SK-N-SH treated with all-trans-retinoic acid at 6 μM for 48 hours (cell line): ENCODE measurements around the gene MAPKAPK2.

Experiments
- ATAC-seq: fragments of 200-7000 bp; cut with Tn5 transposase; 3 replicates; pipeline ENCODE4 v1.9.1; 2020; ENCODE audit warnings: mild to moderate bottlenecking, moderate library complexity
- ARNTL ChIP-seq: fragments of 450-650 bp; formaldehyde crosslinking; IDR thresholded peaks from 2 replicates; pipeline ENCODE4 v1.5.0; 2020; ENCODE audit warnings: low read depth, mild to moderate bottlenecking, moderate library complexity, borderline replicate concordance
- BACH2 ChIP-seq: fragments of 250-450 bp; sonication (Bioruptor Pico); IDR thresholded peaks from 2 replicates; pipeline ENCODE4 v1.9.0; 2021; ENCODE audit warnings: mild to moderate bottlenecking, borderline replicate concordance
- CSDC2 ChIP-seq: fragments of 250-450 bp; sonication (Bioruptor Pico); IDR thresholded peaks from 2 replicates; pipeline ENCODE4 v1.5.0; 2020; ENCODE audit warnings: mild to moderate bottlenecking, moderate library complexity
- CSRNP3 ChIP-seq: fragments of 250-450 bp; sonication (Bioruptor Pico); IDR thresholded peaks from 2 replicates; pipeline ENCODE4 v1.5.1; 2021; ENCODE audit warnings: mild to moderate bottlenecking, moderate library complexity
- ISL1 ChIP-seq: fragments of 250-450 bp; sonication (Bioruptor Pico); IDR thresholded peaks from 2 replicates; pipeline ENCODE4 v2.1.2; 2022; ENCODE audit warnings: mild to moderate bottlenecking, moderate library complexity
- OSR1 ChIP-seq: fragments of 250-450 bp; sonication (Bioruptor Pico); IDR thresholded peaks from 2 replicates; pipeline ENCODE4 v1.8.0; 2022; ENCODE audit warnings: moderate library complexity, mild to moderate bottlenecking, inconsistent platforms
- PPARA ChIP-seq: fragments of 250-450 bp; sonication (Bioruptor Pico); IDR thresholded peaks from 2 replicates; pipeline ENCODE4 v1.5.0; 2020; ENCODE audit warnings: mild to moderate bottlenecking, borderline replicate concordance
- RARB ChIP-seq: fragments of 250-450 bp; sonication (Bioruptor Pico); IDR thresholded peaks from 2 replicates; pipeline ENCODE4 v1.8.0; 2021; ENCODE audit warnings: mild to moderate bottlenecking, moderate library complexity
- TCF4 ChIP-seq: fragments of 250-450 bp; sonication (Bioruptor Pico); IDR thresholded peaks from 2 replicates; pipeline ENCODE4 v1.8.0; 2021; ENCODE audit warnings: mild to moderate bottlenecking, moderate library complexity, borderline replicate concordance
- TOX ChIP-seq: fragments of 250-450 bp; sonication (Bioruptor Pico); IDR thresholded peaks from 2 replicates; pipeline ENCODE4 v1.8.0; 2021; ENCODE audit warnings: mild to moderate bottlenecking, moderate library complexity, borderline replicate concordance
- TSHZ2 ChIP-seq: fragments of 250-450 bp; sonication (Bioruptor Pico); IDR thresholded peaks from 2 replicates; pipeline ENCODE4 v1.5.0; 2020; ENCODE audit warnings: mild to moderate bottlenecking, moderate library complexity
- ZFP3 ChIP-seq: fragments of 250-450 bp; sonication (Bioruptor Pico); IDR thresholded peaks from 2 replicates; pipeline ENCODE4 v1.5.0; 2020; ENCODE audit warnings: mild to moderate bottlenecking, moderate library complexity
- ZFP30 ChIP-seq: fragments of 450-650 bp; formaldehyde crosslinking; IDR thresholded peaks from 2 replicates; pipeline ENCODE4 v1.5.0; 2022; ENCODE audit warnings: mild to moderate bottlenecking, moderate library complexity
- ZNF70 ChIP-seq: fragments of 450-650 bp; formaldehyde crosslinking; IDR thresholded peaks from 2 replicates; pipeline ENCODE4 v1.5.0; 2020; ENCODE audit warnings: mild to moderate bottlenecking, moderate library complexity
- ZNF8 ChIP-seq: fragments of 450-650 bp; formaldehyde crosslinking; IDR thresholded peaks from 2 replicates; pipeline ENCODE4 v1.5.0; 2020; ENCODE audit warnings: mild to moderate bottlenecking, moderate library complexity
- TF ChIP-seq, protein P1 (sequence below): fragments of 250-450 bp; sonication (Bioruptor Pico); IDR thresholded peaks from 2 replicates; pipeline ENCODE4 v1.8.0; 2020; ENCODE audit warnings: mild to moderate bottlenecking, moderate library complexity, borderline replicate concordance
- TF ChIP-seq, protein P2 (sequence below): fragments of 250-450 bp; sonication (Bioruptor Pico); IDR thresholded peaks from 2 replicates; pipeline ENCODE4 v1.8.0; 2021; ENCODE audit warnings: low read depth, mild to moderate bottlenecking, moderate library complexity, borderline replicate concordance

Gene MAPKAPK2

GRCh38 chr1:206695733-206696132 lies 11.0 kb downstream of the MAPKAPK2 start (continued):
- TF ChIP-seq CSRNP3 (CRISPR knock-in tag) (no peak), PPARA (CRISPR knock-in tag) (no peak)

DNA sequence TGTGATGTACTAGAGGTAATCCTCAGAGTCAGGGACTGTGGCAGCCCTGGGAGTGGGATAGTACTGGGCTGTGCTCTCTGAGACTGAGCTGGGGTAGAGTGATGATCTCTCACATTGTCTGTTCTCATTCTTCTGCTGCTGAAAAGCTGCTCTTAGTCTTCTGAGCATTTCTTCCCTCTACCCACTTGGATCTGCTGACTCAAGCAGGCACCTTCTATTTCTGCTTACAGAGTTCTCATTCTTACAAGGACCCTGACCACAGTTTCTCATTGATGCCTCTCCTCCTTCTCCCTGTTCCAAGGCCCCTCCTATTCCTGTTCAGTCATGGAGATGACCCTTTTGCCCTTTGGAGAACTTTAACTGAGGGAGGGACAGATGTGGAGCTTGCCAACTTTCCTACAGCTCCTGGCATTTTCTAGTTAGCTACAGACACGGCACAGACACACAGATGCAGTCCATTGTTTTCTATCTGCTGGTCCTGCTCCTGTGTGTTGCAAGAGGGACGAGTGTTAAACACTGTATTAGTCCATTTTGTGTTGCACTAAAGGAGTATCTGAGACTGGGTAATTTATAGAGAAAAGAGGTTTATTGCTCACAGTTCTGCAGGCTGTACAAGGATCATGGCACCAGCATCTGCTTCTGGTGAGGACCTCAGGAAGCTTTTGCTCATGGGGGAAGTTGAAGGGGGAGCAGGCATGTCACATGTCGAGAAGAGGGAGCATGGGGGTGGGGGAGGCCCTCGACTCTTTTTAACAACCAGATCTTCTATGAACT lies 12.3 kb downstream of the MAPKAPK2 start:
- ATAC-seq: no peak
- no peak for TF ChIP-seq TOX
- no peak for TF ChIP-seq TCF4
- TF ChIP-seq RARB: no peak
- no peak for TF ChIP-seq ZNF70 (CRISPR knock-in tag)
- no peak for TF ChIP-seq OSR1 (CRISPR knock-in tag)
- TF ChIP-seq, protein P1, sequence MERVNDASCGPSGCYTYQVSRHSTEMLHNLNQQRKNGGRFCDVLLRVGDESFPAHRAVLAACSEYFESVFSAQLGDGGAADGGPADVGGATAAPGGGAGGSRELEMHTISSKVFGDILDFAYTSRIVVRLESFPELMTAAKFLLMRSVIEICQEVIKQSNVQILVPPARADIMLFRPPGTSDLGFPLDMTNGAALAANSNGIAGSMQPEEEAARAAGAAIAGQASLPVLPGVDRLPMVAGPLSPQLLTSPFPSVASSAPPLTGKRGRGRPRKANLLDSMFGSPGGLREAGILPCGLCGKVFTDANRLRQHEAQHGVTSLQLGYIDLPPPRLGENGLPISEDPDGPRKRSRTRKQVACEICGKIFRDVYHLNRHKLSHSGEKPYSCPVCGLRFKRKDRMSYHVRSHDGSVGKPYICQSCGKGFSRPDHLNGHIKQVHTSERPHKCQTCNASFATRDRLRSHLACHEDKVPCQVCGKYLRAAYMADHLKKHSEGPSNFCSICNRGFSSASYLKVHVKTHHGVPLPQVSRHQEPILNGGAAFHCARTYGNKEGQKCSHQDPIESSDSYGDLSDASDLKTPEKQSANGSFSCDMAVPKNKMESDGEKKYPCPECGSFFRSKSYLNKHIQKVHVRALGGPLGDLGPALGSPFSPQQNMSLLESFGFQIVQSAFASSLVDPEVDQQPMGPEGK: no peak
- TF ChIP-seq TSHZ2: no peak
- TF ChIP-seq ARNTL (CRISPR knock-in tag): no peak
- no peak for TF ChIP-seq PPARA (CRISPR knock-in tag)
- TF ChIP-seq CSRNP3 (CRISPR knock-in tag): no peak
- TF ChIP-seq, protein P2, sequence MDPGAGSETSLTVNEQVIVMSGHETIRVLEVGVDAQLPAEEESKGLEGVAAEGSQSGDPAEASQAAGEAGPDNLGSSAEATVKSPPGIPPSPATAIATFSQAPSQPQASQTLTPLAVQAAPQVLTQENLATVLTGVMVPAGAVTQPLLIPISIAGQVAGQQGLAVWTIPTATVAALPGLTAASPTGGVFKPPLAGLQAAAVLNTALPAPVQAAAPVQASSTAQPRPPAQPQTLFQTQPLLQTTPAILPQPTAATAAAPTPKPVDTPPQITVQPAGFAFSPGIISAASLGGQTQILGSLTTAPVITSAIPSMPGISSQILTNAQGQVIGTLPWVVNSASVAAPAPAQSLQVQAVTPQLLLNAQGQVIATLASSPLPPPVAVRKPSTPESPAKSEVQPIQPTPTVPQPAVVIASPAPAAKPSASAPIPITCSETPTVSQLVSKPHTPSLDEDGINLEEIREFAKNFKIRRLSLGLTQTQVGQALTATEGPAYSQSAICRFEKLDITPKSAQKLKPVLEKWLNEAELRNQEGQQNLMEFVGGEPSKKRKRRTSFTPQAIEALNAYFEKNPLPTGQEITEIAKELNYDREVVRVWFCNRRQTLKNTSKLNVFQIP (CRISPR knock-in tag): no peak
- no peak for TF ChIP-seq ZNF8 (CRISPR knock-in tag)
- TF ChIP-seq ZFP30 (CRISPR knock-in tag): no peak
- TF ChIP-seq ZFP3: no peak
- TF ChIP-seq ISL1: no peak
- no peak for TF ChIP-seq BACH2 (CRISPR knock-in tag)

- TF ChIP-seq TSHZ2: no peak
- no peak for TF ChIP-seq RARB
- TF ChIP-seq OSR1 (CRISPR knock-in tag): no peak
- TF ChIP-seq, protein P2 (CRISPR knock-in tag): no peak
- TF ChIP-seq CSDC2 (CRISPR knock-in tag): no peak
- TF ChIP-seq TOX: no peak
- ATAC-seq: no peak
Observed at GRCh38 chr1:206698011-206698410, 13.3 kb downstream of the MAPKAPK2 start.
